RWPE1 (cell line): ENCODE results near the gene SURF6.
"Not testable (repeated sequence)": the region's sequence is repeated elsewhere in the genome, so short reads cannot be mapped to it uniquely, and the experiment has no call there.

ENCODE experiments used
- CTCF ChIA-PET: fragments of 350-600 bp; sonication (Branson Sonifier 250); formaldehyde crosslinking; extraction: SDS; loops from one replicate; lab custom pipeline; 2021; lab: Yijun Ruan, JAX
- POLR2A ChIA-PET: fragments of 400-600 bp; formaldehyde crosslinking; extraction: SDS; loops from one replicate; lab custom pipeline; 2020; ENCODE audit warnings: antibody characterized with exemption; ENCODE audit not compliant: low non-redundant PET; lab: Yijun Ruan, JAX
- DNase-seq: peaks from one replicate; pipeline ENCODE4 v3.0.0; 2012; ENCODE audit warnings: low spot score
- H3K27ac ChIP-seq: fragments of 450-650 bp; 2 replicates; pipeline ENCODE4 v1.5.1; 2017
- TF ChIP-seq, protein P1 (sequence below): fragments of 450-650 bp; conservative IDR thresholded peaks from 2 replicates; pipeline ENCODE4 v1.5.1; 2017; ENCODE audit warnings: low read depth, mild to moderate bottlenecking

Gene SURF6

GRCh38 chr9:133323991-133324703 is 11.8 kb downstream of the SURF6 start:
- ChIA-PET CTCF (no interaction called here), POLR2A (no interaction called here)
- TF ChIP-seq, protein P1, sequence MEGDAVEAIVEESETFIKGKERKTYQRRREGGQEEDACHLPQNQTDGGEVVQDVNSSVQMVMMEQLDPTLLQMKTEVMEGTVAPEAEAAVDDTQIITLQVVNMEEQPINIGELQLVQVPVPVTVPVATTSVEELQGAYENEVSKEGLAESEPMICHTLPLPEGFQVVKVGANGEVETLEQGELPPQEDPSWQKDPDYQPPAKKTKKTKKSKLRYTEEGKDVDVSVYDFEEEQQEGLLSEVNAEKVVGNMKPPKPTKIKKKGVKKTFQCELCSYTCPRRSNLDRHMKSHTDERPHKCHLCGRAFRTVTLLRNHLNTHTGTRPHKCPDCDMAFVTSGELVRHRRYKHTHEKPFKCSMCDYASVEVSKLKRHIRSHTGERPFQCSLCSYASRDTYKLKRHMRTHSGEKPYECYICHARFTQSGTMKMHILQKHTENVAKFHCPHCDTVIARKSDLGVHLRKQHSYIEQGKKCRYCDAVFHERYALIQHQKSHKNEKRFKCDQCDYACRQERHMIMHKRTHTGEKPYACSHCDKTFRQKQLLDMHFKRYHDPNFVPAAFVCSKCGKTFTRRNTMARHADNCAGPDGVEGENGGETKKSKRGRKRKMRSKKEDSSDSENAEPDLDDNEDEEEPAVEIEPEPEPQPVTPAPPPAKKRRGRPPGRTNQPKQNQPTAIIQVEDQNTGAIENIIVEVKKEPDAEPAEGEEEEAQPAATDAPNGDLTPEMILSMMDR, result no peak
- no peak overlapping the region for H3K27ac ChIP-seq
- DNase-seq, result no peak

DNA sequence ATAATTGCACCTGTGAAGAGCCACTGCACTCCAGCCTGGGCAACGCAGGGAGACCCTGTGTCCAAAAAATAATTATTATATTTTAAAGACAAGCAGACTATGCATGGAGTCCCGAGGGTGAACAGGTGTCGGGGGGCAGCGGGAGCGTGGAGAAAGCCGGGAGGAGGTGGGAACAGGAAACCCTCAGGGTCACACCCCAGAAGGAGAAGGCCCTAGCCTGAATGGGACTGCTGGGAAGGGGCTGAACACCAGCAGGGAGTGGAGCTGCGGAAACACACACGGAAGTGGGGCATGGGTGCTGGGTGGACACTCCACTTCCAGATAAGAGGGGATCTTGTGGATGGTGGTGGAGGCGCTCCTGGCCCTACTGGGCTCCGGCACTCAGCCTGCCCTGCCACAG is 12.8 kb downstream of the SURF6 start:
- no peak for DNase-seq
- H3K27ac ChIP-seq, result no peak overlapping the region
- CTCF ChIA-PET, result no interaction called here
- POLR2A ChIA-PET, result no interaction called here
- TF ChIP-seq, protein P1, result no peak

- H3K27ac ChIP-seq, result no peak overlapping the region
- DNase-seq, result no peak
- ChIA-PET POLR2A (no interaction called here), CTCF (no interaction called here)
- TF ChIP-seq, protein P1, result no peak
Observed at GRCh38 chr9:133322701-133323100, 13.3 kb downstream of the SURF6 start.

DNA sequence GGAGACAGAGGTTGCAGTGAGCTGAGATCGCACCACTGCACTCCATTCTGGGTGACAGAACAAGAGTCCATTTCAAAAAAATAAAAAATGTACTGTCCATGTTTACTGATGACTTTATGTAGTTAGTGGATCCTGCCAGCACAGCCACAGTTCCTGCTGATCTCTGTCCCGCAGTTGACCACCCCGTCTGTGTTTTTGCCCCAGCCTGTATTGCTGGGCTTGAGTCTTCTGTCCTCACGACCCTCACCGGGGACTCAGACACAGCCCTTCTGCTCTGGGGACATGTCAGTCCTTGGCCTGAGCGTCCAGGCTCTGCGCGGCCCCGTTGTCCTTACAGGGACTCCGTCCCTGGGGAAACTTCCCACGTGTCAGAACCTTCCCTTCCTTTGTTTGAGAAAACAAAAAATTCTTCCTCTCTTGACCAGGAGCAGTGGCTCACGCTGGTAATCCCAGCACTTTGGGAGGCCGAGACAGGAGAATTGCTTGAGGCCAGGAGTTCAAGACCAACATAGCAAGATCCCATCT is 14.5 kb downstream of the SURF6 start:
- POLR2A ChIA-PET, result no interaction called here
- no peak for DNase-seq
- CTCF ChIA-PET, result interaction anchor here (0.6 to 1.6 kb wide), 3 partner anchors 9 to 135 kb away, joined by 3 to 10 read pairs (median 4); no protein-coding TSS in a partner anchor
- TF ChIP-seq, protein P1, result no peak
- H3K27ac ChIP-seq, result no peak overlapping the region

GRCh38 chr9:133320421-133320881 is 15.5 kb downstream of the SURF6 start:
- DNase-seq, result no peak
- ChIA-PET CTCF (interaction anchor here (0.6 to 1.6 kb wide), 4 partner anchors 17 to 179 kb away, joined by 3 to 10 read pairs (median 4); no protein-coding TSS in a partner anchor), POLR2A (no interaction called here)
- TF ChIP-seq, protein P1, result no peak
- H3K27ac ChIP-seq, result no peak overlapping the region

GRCh38 chr9:133317551-133317950 is 18.4 kb downstream of the SURF6 start:
- POLR2A ChIA-PET, H3K27ac ChIP-seq, DNase-seq, CTCF ChIA-PET: not testable (repeated sequence)

- no peak overlapping the region for H3K27ac ChIP-seq
- CTCF ChIA-PET, result no interaction called here
- DNase-seq, result no peak
- TF ChIP-seq, protein P1, result no peak
- POLR2A ChIA-PET, result no interaction called here
Observed at GRCh38 chr9:133315997-133316396, 20.0 kb downstream of the SURF6 start.
